Pancreas (tissue), 10 donors: ENCODE data around the gene CCDC74A. TPM values are rescaled to one million over a fixed set of nuclear protein-coding genes. Genes with fewer than 3 reads are reported as not detected.
"Not testable (repeated sequence)": the region's sequence is repeated elsewhere in the genome, so short reads cannot be mapped to it uniquely, and the experiment has no call there.

ENCODE experiments used
- ATAC-seq, 4 donors: fragments of 200-7000 bp; cut with Tn5 transposase; one replicate each; pipeline versions ENCODE4 v1.8.0 to v1.9.1; 2020; ENCODE audit warnings: mild to moderate bottlenecking in 4 of 4, moderate library complexity in 4 of 4
- DNase-seq, 6 donors: peaks; one replicate each; pipeline ENCODE4 v3.0.0-alpha.2; 2020
- FAIRE-seq: peaks from 2 replicates; lab custom pipeline; 2012; peaks lifted over from hg19 to GRCh38; lab: Jason Lieb, UNC
- H3K27ac ChIP-seq, 4 donors: fragments of 200-600 bp; sonication (generic); 1 replicate in 3 of 4; 2 replicates in 1 of 4; pipeline versions ENCODE4 v1.5.0 to v1.8.0; 2020
- H3K27me3 ChIP-seq, 4 donors: fragments of 200-600 bp; one replicate each; pipeline ENCODE4 v1.8.0; 2021
- H3K36me3 ChIP-seq, 3 donors: fragments of 200-600 bp; sonication (generic) in 1 of 3; one replicate each; pipeline versions ENCODE4 v1.5.0 to v1.8.0; 2020 to 2021
- H3K4me1 ChIP-seq, 3 donors: fragments of 200-600 bp; one replicate each; pipeline ENCODE4 v1.8.0; 2021
- H3K4me3 ChIP-seq, 4 donors: fragments of 200-600 bp; sonication (generic) in 2 of 4; one replicate each; pipeline versions ENCODE4 v1.5.0 to v1.8.0; 2020 to 2021
- H3K9me3 ChIP-seq, 4 donors: fragments of 200-600 bp; one replicate each; pipeline ENCODE4 v1.8.0; 2021
- CTCF ChIP-seq, 4 donors: fragments of 200-600 bp; sonication (generic) in 3 of 4; IDR thresholded peaks; one replicate each; pipeline versions ENCODE4 v1.5.0 to v1.8.0; 2021; ENCODE audit warnings: antibody characterized with exemption in 4 of 4
- WGBS, 2 donors: extraction: QIAGEN DNeasy Blood & Tissue Kit; methylation state at CpG; one replicate each; pipeline ENCODE4 v1.1.7; 2013; 5-methylcytosine and 5-hydroxymethylcytosine counted together
- intact Hi-C, 3 donors: fragments of 100-400 bp; cut with DNase I; formaldehyde crosslinking; loops; one replicate each; pipeline versions ENCODE4 v1.11.1 to v1.14.2; 2022
- polyA plus RNA-seq, 2 donors: library from polyadenylated mRNA; stranded (reverse); fragments of 200-250 nt; gene quantifications; one replicate each; pipeline ENCODE4 v1.2.3, GENCODE V29; 2013
- total RNA-seq, 6 donors: library from RNA; stranded (reverse); fragmentation: NEBNext Ultra II Directional in 4 of 6; extraction: Animal tissue kit (Norgen Biotek cat#: 25700) in 4 of 6; gene quantifications; one replicate each; pipeline versions ENCODE4 v1.2.1 to v1.2.4, GENCODE V29; 2021 to 2023
- donor health status: healthy with polysubstance abuse.
- donor health status: DM: no; HTN: no; CAD: no; lungs with moderate emphysema.
- donor health status: DM: no; HTN: no; CAD: no.
- donor health status: control.
- donor health status: control.
- donor health status: Bipolar disorder and iron deficiency.
- donor health status: DM: yes; HTN: yes; CAD: no.
- donor health status: DM: no; HTN: no; CAD: no.
- donor health status: DM: no; HTN: no; CAD: no.
- donor health status: DM: yes; HTN: yes; CAD: no.

The CCDC74A gene
- total and polyA plus RNA-seq, 8 donors, result 0.35 to 10.6 (median 1.5) TPM

DNA sequence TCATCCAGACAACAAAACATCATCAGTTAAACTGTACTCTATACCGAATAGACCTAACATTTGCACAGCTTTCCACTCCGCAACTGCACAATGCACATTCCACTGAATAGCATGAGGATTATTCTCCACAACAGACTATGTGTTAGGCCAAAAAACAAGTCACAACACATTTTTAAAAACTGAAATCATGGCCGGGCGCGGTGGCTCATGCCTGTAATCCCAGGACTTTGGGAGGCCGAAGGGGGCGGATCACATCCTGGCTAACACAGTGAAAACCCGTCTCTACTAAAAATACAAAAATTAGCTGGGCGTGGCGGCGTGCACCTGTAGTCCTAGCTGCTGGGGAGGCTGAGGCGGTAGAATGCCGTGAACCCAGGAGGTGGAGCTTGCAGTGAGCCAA lies 11.2 kb downstream of the CCDC74A start:
- H3K4me3 ChIP-seq, ATAC-seq, H3K36me3 ChIP-seq, H3K4me1 ChIP-seq, H3K9me3 ChIP-seq, FAIRE-seq, H3K27ac ChIP-seq, DNase-seq, intact Hi-C loops, H3K27me3 ChIP-seq: not testable (repeated sequence)
- 90 to 91% methylated on average over 13 of the region's 13 CpGs for WGBS, 2 donors

DNA sequence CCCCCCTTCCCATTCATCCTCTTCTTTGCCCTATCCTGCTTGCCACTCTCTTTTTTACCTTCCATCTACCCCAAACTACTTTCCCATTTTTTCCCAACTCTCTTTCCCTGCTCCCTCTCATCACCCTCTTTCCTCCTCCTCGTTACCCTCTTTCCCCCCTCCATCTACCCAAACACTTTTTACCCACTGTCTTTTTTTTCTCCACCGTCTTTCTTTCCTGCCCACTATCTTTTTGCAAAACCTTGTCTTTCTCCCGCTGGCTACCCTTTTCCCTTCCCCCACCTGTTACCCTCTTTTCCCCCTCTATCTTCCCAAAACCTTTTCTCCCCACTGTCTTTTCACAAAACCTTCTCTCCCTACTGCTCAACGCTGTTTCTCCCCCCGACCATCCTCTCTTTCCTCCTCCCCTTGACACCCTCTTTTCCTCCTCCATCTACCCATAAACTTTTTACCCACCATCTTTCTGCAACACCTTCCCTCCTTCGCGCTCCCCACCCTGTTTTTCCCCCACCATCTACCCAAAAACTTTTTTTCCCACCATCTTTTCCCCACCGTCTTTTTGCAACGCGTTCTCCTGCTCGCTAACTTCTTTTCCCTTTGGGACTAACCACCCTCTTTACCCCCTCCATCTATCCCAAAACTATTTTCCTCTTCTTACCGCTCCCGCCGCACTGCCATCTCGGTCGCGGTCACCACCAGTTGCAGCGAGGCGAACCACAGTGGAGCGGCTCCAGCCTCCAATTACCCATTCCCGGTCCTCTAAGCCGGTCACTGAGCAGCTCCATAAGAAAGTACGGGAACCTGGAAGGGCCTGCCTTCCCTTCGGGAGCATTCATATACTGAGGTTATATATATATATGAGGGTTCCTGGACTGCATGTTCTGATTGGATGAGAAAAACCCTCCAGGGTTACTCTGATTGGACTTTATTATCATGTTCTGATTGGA lies 15.0 kb downstream of the CCDC74A start:
- no peak for DNase-seq
- intact Hi-C loops, result no loop called here
- H3K9me3 ChIP-seq, result no peaks in the 10 kb centered on the region
- TF ChIP-seq CTCF (IDR thresholded peaks at IDR 0.05), result no peak
- WGBS, 2 donors, result 82 to 92% methylated on average over 24 of the region's 24 CpGs
- H3K27me3 ChIP-seq, result no peaks in the 10 kb centered on the region
- no peak for ATAC-seq
- no peak for FAIRE-seq
- H3K36me3 ChIP-seq, result no peaks in the 10 kb centered on the region
- H3K27ac ChIP-seq, result no peak overlapping the region
- H3K4me3 ChIP-seq, result no peak overlapping the region
- no peaks in the 10 kb centered on the region for H3K4me1 ChIP-seq

- H3K27ac ChIP-seq, result no peak overlapping the region
- 89% methylated on average over 22 of the region's 22 CpGs for WGBS, 2 donors
- H3K9me3 ChIP-seq, result no peaks in the 10 kb centered on the region
- H3K4me1 ChIP-seq, result no peaks in the 10 kb centered on the region
- ATAC-seq (no peak), DNase-seq (no peak), FAIRE-seq (no peak)
- no peak overlapping the region for H3K4me3 ChIP-seq
- intact Hi-C loops, result no loop called here
- no peak for TF ChIP-seq CTCF (IDR thresholded peaks at IDR 0.05)
- no peaks in the 10 kb centered on the region for H3K27me3 ChIP-seq
- no peaks in the 10 kb centered on the region for H3K36me3 ChIP-seq
Measured at GRCh38 chr2:131543385-131543891, 15.8 kb downstream of the CCDC74A start.

DNA sequence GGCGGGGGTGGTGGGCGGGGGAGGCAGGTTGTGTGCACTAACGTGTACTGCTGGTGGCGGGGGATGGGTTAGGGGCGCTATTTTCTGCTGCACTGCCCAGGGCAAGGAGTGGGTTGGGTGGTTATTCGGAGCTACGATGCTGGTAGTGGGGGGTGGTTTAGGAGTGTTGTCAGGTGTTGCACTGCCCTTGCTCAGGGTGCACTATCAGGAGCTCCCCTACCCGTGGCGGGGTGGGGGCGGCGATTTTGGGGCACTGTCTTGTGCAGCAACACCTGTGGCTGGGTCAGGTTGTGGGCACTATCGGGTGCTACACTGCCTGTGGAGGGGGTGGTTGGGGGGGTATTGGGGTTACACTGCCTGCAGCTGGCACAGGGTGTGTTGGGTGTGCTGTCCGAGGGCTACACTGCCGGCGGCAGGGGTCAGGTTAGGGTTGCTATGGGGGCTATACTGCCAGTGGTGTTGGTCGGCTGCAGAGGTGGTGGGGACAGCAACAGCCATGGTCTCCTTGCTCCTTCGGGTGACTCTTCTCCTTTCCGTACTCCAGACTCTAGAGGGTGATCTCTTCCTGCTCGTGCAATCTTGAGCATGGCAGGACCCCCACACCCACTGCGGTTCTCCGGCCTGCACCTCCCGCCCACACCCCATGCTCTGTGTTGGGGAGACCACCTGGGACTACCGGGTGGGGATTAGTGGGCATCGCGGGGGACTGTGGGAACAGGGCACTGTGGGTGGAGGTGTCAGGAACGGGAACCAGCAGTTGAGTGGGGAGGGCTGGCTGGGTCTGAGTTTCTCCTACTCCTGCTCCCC lies 16.5 kb downstream of the CCDC74A start:
- H3K4me3 ChIP-seq, FAIRE-seq, H3K36me3 ChIP-seq, H3K27ac ChIP-seq, H3K27me3 ChIP-seq, H3K4me1 ChIP-seq, H3K9me3 ChIP-seq, intact Hi-C loops, ATAC-seq, DNase-seq: not testable (repeated sequence)
- WGBS, 2 donors, result 75 to 78% methylated on average over 22 of the region's 26 CpGs

DNA sequence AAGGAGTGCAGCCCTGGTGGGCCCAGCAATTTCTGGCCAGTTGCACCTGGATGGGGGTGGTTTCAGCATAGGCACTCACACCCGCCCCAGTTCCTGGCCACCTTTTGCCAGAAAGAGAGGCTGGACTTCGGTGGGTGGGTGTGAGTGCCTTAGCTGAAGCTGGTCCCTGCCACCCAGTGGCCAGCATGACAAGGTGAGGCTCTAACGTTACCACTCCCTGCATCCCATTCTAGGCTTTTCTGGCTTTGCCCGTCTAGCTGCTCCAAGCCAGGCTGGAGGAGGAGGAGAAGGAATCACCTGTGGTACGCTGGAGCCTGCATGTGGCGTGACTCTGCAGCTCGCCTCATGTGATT lies 17.1 kb downstream of the CCDC74A start:
- H3K27me3 ChIP-seq, intact Hi-C loops, H3K36me3 ChIP-seq, H3K4me1 ChIP-seq, H3K27ac ChIP-seq, FAIRE-seq, H3K9me3 ChIP-seq, DNase-seq, H3K4me3 ChIP-seq, ATAC-seq: not testable (repeated sequence)
- WGBS, 2 donors, result 68 to 89% methylated on average over 3 of the region's 7 CpGs

GRCh38 chr2:131552871-131553270 lies 25.2 kb downstream of the CCDC74A start:
- H3K4me1 ChIP-seq, result no peaks in the 10 kb centered on the region

More at GRCh38 chr2:131552871-131553270, 25.2 kb downstream of the CCDC74A start:
- Histone ChIP-seq H3K4me3 (no peak overlapping the region), H3K36me3 (no peaks in the 10 kb centered on the region), H3K27ac (no peak overlapping the region), H3K27me3 (no peaks in the 10 kb centered on the region), H3K9me3 (no peaks in the 10 kb centered on the region)
- intact Hi-C loops, result loop anchor here in 1 of 3 donors (2.0 kb wide), 1 partner anchor 22 kb away; no protein-coding TSS in a partner anchor
- ATAC-seq, result no peak
- no peak for DNase-seq
- 75 to 81% methylated on average over 11 of the region's 11 CpGs for WGBS, 2 donors
- FAIRE-seq, result no peak
- TF ChIP-seq CTCF (IDR thresholded peaks at IDR 0.05), result no peak
